IPS-NIHi11 (cell line): Measurements from ENCODE around the gene TMEM94.
"Not testable (repeated sequence)": the region's sequence is repeated elsewhere in the genome, so short reads cannot be mapped to it uniquely, and the experiment has no call there.

Source experiments
- DNase-seq: peaks from one replicate; pipeline ENCODE4 v3.0.0; 2012; ENCODE audit warnings: mixed read lengths, low spot score

Gene TMEM94

GRCh38 chr17:75511610-75512575 lies 55.5 kb downstream of the TMEM94 start:
- no peak for DNase-seq

GRCh38 chr17:75512926-75513640 lies 56.6 kb downstream of the TMEM94 start:
- DNase-seq = no peak

GRCh38 chr17:75513641-75514000 lies 57.2 kb downstream of the TMEM94 start:
- no peak for DNase-seq

GRCh38 chr17:75514299-75514918 lies 58.0 kb downstream of the TMEM94 start:
- no peak for DNase-seq

- peak; percentile 80 for DNase-seq
Measured at GRCh38 chr17:75514919-75515495, 58.6 kb downstream of the TMEM94 start.

- peak; percentile 99 for DNase-seq
Measured at GRCh38 chr17:75515496-75516254, 59.2 kb downstream of the TMEM94 start, which contains the start of gene CASKIN2. Gene CASKIN2, minus strand, starts transcription at chr17:75515537. Its CDS starts 1,733 bp downstream, at chr17:75513804.

GRCh38 chr17:75516255-75516618 lies 59.8 kb downstream of the TMEM94 start, which contains the start of gene TSEN54:
Gene TSEN54, plus strand, starts transcription at chr17:75516528. Its CDS starts 33 bp downstream, at chr17:75516561.
- DNase-seq = peak; percentile 98

- peak; percentile 71 for DNase-seq
Measured at GRCh38 chr17:75516619-75517296, 60.3 kb downstream of the TMEM94 start.

GRCh38 chr17:75517297-75517865 lies 60.9 kb downstream of the TMEM94 start:
- DNase-seq = no peak

- no peak for DNase-seq
Measured at GRCh38 chr17:75518201-75518600, 61.8 kb downstream of the TMEM94 start.

GRCh38 chr17:75518983-75519537 lies 62.6 kb downstream of the TMEM94 start:
- DNase-seq = no peak

- not testable (repeated sequence) for DNase-seq
Measured at GRCh38 chr17:75520413-75520812, 64.0 kb downstream of the TMEM94 start.

GRCh38 chr17:75521290-75521689 lies 64.9 kb downstream of the TMEM94 start:
- DNase-seq = no peak

- DNase-seq = no peak
Measured at GRCh38 chr17:75521951-75522727, 65.7 kb downstream of the TMEM94 start.

GRCh38 chr17:75523647-75524046 lies 67.2 kb downstream of the TMEM94 start:
- DNase-seq = no peak

GRCh38 chr17:75524269-75524969 lies 68.0 kb downstream of the TMEM94 start:
- peak; percentile 7 for DNase-seq

GRCh38 chr17:75524970-75525805 lies 68.8 kb downstream of the TMEM94 start, which contains the start of gene LLGL2:
Gene LLGL2, plus strand, starts transcription at chr17:75525697. Its CDS starts 17,730 bp downstream, at chr17:75543427.
- DNase-seq = peak; percentile 97
